ENCODE data around the gene ANKHD1.

DNA sequence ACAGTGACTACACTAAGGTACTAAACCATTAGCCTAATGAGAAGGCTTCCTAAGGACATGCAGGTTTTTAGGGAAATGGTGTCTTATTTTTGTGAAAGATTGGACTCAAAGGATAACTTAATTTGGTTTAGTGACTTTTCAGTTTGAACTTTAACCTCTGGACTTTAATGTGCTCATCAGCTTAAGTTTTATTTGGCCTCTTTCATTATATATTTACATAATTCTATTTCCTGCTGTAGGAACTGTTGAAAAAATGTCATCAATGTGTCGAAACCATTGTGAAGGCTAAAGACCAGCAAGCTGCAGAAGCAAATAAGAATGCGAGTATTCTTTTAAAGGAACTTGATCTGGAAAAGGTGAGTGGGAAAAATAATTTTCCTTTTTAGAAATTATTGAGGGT lies 111.5 kb downstream of the ANKHD1 start:
- TF ChIP-seq, protein P1, sequence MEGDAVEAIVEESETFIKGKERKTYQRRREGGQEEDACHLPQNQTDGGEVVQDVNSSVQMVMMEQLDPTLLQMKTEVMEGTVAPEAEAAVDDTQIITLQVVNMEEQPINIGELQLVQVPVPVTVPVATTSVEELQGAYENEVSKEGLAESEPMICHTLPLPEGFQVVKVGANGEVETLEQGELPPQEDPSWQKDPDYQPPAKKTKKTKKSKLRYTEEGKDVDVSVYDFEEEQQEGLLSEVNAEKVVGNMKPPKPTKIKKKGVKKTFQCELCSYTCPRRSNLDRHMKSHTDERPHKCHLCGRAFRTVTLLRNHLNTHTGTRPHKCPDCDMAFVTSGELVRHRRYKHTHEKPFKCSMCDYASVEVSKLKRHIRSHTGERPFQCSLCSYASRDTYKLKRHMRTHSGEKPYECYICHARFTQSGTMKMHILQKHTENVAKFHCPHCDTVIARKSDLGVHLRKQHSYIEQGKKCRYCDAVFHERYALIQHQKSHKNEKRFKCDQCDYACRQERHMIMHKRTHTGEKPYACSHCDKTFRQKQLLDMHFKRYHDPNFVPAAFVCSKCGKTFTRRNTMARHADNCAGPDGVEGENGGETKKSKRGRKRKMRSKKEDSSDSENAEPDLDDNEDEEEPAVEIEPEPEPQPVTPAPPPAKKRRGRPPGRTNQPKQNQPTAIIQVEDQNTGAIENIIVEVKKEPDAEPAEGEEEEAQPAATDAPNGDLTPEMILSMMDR (IDR thresholded peaks at IDR 0.05): no peak
- TF ChIP-seq, protein P2, sequence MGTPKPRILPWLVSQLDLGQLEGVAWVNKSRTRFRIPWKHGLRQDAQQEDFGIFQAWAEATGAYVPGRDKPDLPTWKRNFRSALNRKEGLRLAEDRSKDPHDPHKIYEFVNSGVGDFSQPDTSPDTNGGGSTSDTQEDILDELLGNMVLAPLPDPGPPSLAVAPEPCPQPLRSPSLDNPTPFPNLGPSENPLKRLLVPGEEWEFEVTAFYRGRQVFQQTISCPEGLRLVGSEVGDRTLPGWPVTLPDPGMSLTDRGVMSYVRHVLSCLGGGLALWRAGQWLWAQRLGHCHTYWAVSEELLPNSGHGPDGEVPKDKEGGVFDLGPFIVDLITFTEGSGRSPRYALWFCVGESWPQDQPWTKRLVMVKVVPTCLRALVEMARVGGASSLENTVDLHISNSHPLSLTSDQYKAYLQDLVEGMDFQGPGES (IDR thresholded peaks at IDR 0.05; ENCODE audit: low read depth, low read length): no peak
- TF ChIP-seq RAD21 (IDR thresholded peaks at IDR 0.05; ENCODE audit: low read length): no peak

Measured in SK-N-SH (cell line).